CD8-positive, alpha-beta memory T cell (primary cell): ENCODE data around the gene EIPR1. TPM values are rescaled to one million over a fixed set of nuclear protein-coding genes. Genes with fewer than 3 reads are reported as not detected.
A peak's percentile ranks its signal among the peaks of the same experiment; 100 is the strongest.

Source experiments
- CTCF ChIA-PET: fragments of 350-600 bp; sonication (Branson Sonifier 250); formaldehyde crosslinking; loops from one replicate; lab custom pipeline; 2021; ENCODE audit warnings: antibody characterized with exemption; lab: Charles Lee
- POLR2A ChIA-PET: fragments of 350-600 bp; sonication (Branson Sonifier 250); formaldehyde crosslinking; loops from one replicate; lab custom pipeline; 2021; ENCODE audit warnings: antibody characterized with exemption; lab: Charles Lee
- DNase-seq, 5 donors: peaks; one replicate each; pipeline versions ENCODE4 v3.0.0 to v3.0.0-alpha.2; 2020 to 2022; ENCODE audit warnings: mixed read lengths in 1 of 5
- H3K27ac ChIP-seq: one replicate; pipeline ENCODE4 v1.7.0; 2013; ENCODE audit warnings: low read depth, mild to moderate bottlenecking, low read length, moderate library complexity
- H3K27me3 ChIP-seq: 2 replicates; pipeline ENCODE4 v1.7.0; 2013; ENCODE audit warnings: low read length, mild to moderate bottlenecking; ENCODE audit not compliant: insufficient read depth, poor library complexity, severe bottlenecking
- H3K36me3 ChIP-seq: 2 replicates; pipeline ENCODE4 v1.7.0; 2013; ENCODE audit warnings: mild to moderate bottlenecking, low read length, moderate library complexity; ENCODE audit not compliant: insufficient read depth
- H3K4me1 ChIP-seq: 2 replicates; pipeline ENCODE4 v1.7.0; 2013; ENCODE audit warnings: mild to moderate bottlenecking, low read length, moderate library complexity; ENCODE audit not compliant: insufficient read depth
- H3K4me3 ChIP-seq: 2 replicates; pipeline ENCODE4 v1.7.0; 2013; ENCODE audit warnings: mild to moderate bottlenecking, low read length
- H3K9me3 ChIP-seq: 2 replicates; pipeline ENCODE4 v1.7.0; 2013; ENCODE audit warnings: mild to moderate bottlenecking, low read length
- H3K27ac Mint-ChIP-seq, 8 donors: one replicate each; pipeline ENCODE4 v1.8.0; 2020 to 2021; ENCODE audit warnings: mixed read lengths in 8 of 8, mild to moderate bottlenecking in 6 of 8, inconsistent platforms in 3 of 8, moderate library complexity in 3 of 8
- H3K27me3 Mint-ChIP-seq, 2 donors: one replicate each; pipeline ENCODE4 v1.8.0; 2020 to 2021; ENCODE audit warnings: mixed read lengths in 2 of 2, mild to moderate bottlenecking in 1 of 2, moderate library complexity in 1 of 2
- H3K36me3 Mint-ChIP-seq, 3 donors: one replicate each; pipeline ENCODE4 v1.8.0; 2020 to 2021; ENCODE audit warnings: mixed read lengths in 3 of 3, inconsistent platforms in 1 of 3, mild to moderate bottlenecking in 1 of 3
- H3K4me1 Mint-ChIP-seq, 3 donors: one replicate each; pipeline ENCODE4 v1.8.0; 2020 to 2021; ENCODE audit warnings: mixed read lengths in 3 of 3, inconsistent platforms in 1 of 3, mild to moderate bottlenecking in 1 of 3
- H3K4me3 Mint-ChIP-seq, 7 donors: one replicate each; pipeline ENCODE4 v1.8.0; 2020 to 2021; ENCODE audit warnings: mixed read lengths in 7 of 7, mild to moderate bottlenecking in 6 of 7, moderate library complexity in 4 of 7, inconsistent platforms in 2 of 7
- H3K9me3 Mint-ChIP-seq, 5 donors: one replicate each; pipeline ENCODE4 v1.8.0; 2020 to 2022; ENCODE audit warnings: mixed read lengths in 5 of 5, mild to moderate bottlenecking in 3 of 5, moderate library complexity in 2 of 5, inconsistent platforms in 1 of 5
- polyA plus RNA-seq: library from polyadenylated mRNA; unstranded; fragments of 300-500 nt; fragmentation: Illumina TruSeq; gene quantifications from one replicate; pipeline ENCODE4 v1.2.3, GENCODE V29; 2021
- total RNA-seq, 2 experiments: library from RNA; stranded (reverse); gene quantifications; one replicate each; pipeline ENCODE4 v1.2.3, GENCODE V29; 2021

Gene EIPR1
- total and polyA plus RNA-seq, 3 experiments from 2014 or later, result 39.2 to 43.9 (median 41.6) TPM

GRCh38 chr2:3149441-3150217 lies 228.0 kb downstream of the EIPR1 start:
- no peak overlapping the region for H3K27ac ChIP-seq
- Mint-ChIP-seq H3K9me3 (peaks cover 0 to 7% (median 7%) of the 10 kb centered on the region in 5 donors), H3K4me3 (no peak overlapping the region), H3K27ac (no peak overlapping the region), H3K4me1 (no peaks in the 10 kb centered on the region), H3K36me3 (peaks cover 10 to 28% (median 16%) of the 10 kb centered on the region in 3 donors), H3K27me3 (no peaks in the 10 kb centered on the region)
- H3K36me3 ChIP-seq, result no peaks in the 10 kb centered on the region
- H3K9me3 ChIP-seq, result no peaks in the 10 kb centered on the region
- CTCF ChIA-PET, result no interaction called here
- H3K4me1 ChIP-seq, result no peaks in the 10 kb centered on the region
- POLR2A ChIA-PET, result no interaction called here
- no peaks in the 10 kb centered on the region for H3K27me3 ChIP-seq
- no peak overlapping the region for H3K4me3 ChIP-seq
- DNase-seq, result no peak

GRCh38 chr2:3148716-3149115 lies 228.9 kb downstream of the EIPR1 start:
- H3K4me3 ChIP-seq, result no peak overlapping the region
- H3K4me1 Mint-ChIP-seq, result no peaks in the 10 kb centered on the region
- ChIA-PET POLR2A (no interaction called here), CTCF (no interaction called here)
- no peak overlapping the region for H3K27ac Mint-ChIP-seq
- H3K27me3 Mint-ChIP-seq, result no peaks in the 10 kb centered on the region
- no peak overlapping the region for H3K4me3 Mint-ChIP-seq
- no peaks in the 10 kb centered on the region for H3K27me3 ChIP-seq
- no peak for DNase-seq
- no peaks in the 10 kb centered on the region for H3K4me1 ChIP-seq
- no peak overlapping the region for H3K27ac ChIP-seq
- H3K9me3 Mint-ChIP-seq, result peaks cover 0 to 7% (median 7%) of the 10 kb centered on the region in 5 donors
- H3K9me3 ChIP-seq, result no peaks in the 10 kb centered on the region
- H3K36me3 Mint-ChIP-seq, result peaks cover 10 to 28% (median 16%) of the 10 kb centered on the region in 3 donors
- H3K36me3 ChIP-seq, result no peaks in the 10 kb centered on the region

DNA sequence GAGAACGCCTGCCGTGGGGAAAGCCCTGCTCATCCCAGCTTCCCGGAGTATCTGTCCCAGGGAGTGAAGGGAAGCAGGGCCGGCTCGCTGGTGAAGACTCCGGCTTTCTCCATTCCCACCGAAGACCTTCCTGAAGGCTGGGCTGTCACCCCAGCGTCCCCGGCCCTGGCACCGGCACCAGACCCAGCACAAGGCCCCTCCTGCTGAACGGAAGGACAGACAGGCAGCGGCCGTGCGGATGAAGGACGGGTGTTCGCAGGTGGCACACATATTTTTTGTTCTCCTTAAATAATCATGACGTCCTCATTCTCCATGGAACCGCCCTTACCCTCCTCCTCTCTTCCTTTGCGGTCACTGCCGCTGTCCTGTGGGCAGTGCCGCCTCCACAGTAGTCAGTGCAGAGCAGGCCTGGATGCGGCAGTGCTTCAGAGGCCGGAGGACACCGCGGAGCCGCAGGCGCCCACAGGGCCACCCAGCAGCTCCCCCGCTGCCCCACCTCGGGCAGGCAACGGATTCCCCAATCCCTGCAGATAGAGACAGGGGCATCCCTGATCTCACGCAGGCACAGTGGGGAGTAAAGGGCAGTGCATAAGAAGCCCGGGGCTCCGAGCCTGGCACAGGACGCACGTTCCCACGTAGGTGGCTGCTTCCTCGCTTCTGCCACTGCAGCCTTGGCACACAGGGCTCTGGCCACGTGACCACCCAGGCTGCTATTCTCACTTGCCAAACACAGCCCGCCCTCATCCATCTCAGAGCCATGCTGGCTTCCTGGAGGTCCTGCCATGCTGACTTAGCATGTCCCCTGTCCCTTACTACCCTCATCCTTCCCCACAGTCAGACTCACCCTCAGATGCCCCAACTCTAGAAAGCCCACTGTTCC lies 229.7 kb downstream of the EIPR1 start:
- peaks cover 10 to 27% (median 16%) of the 10 kb centered on the region in 3 donors for H3K36me3 Mint-ChIP-seq
- no peak overlapping the region for H3K27ac Mint-ChIP-seq
- H3K27me3 ChIP-seq, result no peaks in the 10 kb centered on the region
- H3K27ac ChIP-seq, result no peak overlapping the region
- H3K36me3 ChIP-seq, result no peaks in the 10 kb centered on the region
- peaks cover 0 to 8% (median 7%) of the 10 kb centered on the region in 5 donors for H3K9me3 Mint-ChIP-seq
- H3K4me3 ChIP-seq, result no peak overlapping the region
- no peaks in the 10 kb centered on the region for H3K9me3 ChIP-seq
- ChIA-PET POLR2A (no interaction called here), CTCF (no interaction called here)
- no peak overlapping the region for H3K4me3 Mint-ChIP-seq
- no peaks in the 10 kb centered on the region for H3K4me1 Mint-ChIP-seq
- no peak for DNase-seq
- no peaks in the 10 kb centered on the region for H3K27me3 Mint-ChIP-seq
- H3K4me1 ChIP-seq, result no peaks in the 10 kb centered on the region

GRCh38 chr2:3146772-3147650 lies 230.6 kb downstream of the EIPR1 start:
- ChIA-PET POLR2A (no interaction called here), CTCF (no interaction called here)
- no peaks in the 10 kb centered on the region for H3K27me3 Mint-ChIP-seq
- Histone ChIP-seq H3K4me1 (no peaks in the 10 kb centered on the region), H3K4me3 (no peak overlapping the region), H3K27me3 (no peaks in the 10 kb centered on the region), H3K36me3 (no peaks in the 10 kb centered on the region), H3K27ac (no peak overlapping the region), H3K9me3 (no peaks in the 10 kb centered on the region)
- H3K4me1 Mint-ChIP-seq, result no peaks in the 10 kb centered on the region
- DNase-seq, result no peak
- H3K4me3 Mint-ChIP-seq, result no peak overlapping the region
- peaks cover 0 to 8% (median 5%) of the 10 kb centered on the region in 5 donors for H3K9me3 Mint-ChIP-seq
- H3K27ac Mint-ChIP-seq, result no peak overlapping the region
- H3K36me3 Mint-ChIP-seq, result peaks cover 4 to 18% (median 13%) of the 10 kb centered on the region in 3 donors

GRCh38 chr2:3146175-3146574 lies 231.4 kb downstream of the EIPR1 start:
- Mint-ChIP-seq H3K4me3 (no peak overlapping the region), H3K27ac (no peak overlapping the region), H3K27me3 (no peaks in the 10 kb centered on the region), H3K36me3 (peaks cover 2 to 10% (median 10%) of the 10 kb centered on the region in 3 donors), H3K9me3 (peaks cover 0 to 8% (median 2%) of the 10 kb centered on the region in 5 donors), H3K4me1 (no peaks in the 10 kb centered on the region)
- no peaks in the 10 kb centered on the region for H3K36me3 ChIP-seq
- no peaks in the 10 kb centered on the region for H3K4me1 ChIP-seq
- ChIA-PET POLR2A (no interaction called here), CTCF (no interaction called here)
- no peaks in the 10 kb centered on the region for H3K9me3 ChIP-seq
- H3K27ac ChIP-seq, result no peak overlapping the region
- H3K4me3 ChIP-seq, result no peak overlapping the region
- no peak for DNase-seq
- H3K27me3 ChIP-seq, result no peaks in the 10 kb centered on the region

- H3K4me1 Mint-ChIP-seq, result no peaks in the 10 kb centered on the region
- Histone ChIP-seq H3K27ac (no peak overlapping the region), H3K4me3 (no peak overlapping the region), H3K9me3 (no peaks in the 10 kb centered on the region), H3K36me3 (no peaks in the 10 kb centered on the region), H3K4me1 (no peaks in the 10 kb centered on the region), H3K27me3 (no peaks in the 10 kb centered on the region)
- no peak for DNase-seq
- H3K4me3 Mint-ChIP-seq, result no peak overlapping the region
- H3K27ac Mint-ChIP-seq, result no peak overlapping the region
- H3K9me3 Mint-ChIP-seq, result peaks cover 0 to 2% (median 0%) of the 10 kb centered on the region in 5 donors
- POLR2A ChIA-PET, result no interaction called here
- no peaks in the 10 kb centered on the region for H3K27me3 Mint-ChIP-seq
- CTCF ChIA-PET, result no interaction called here
- H3K36me3 Mint-ChIP-seq, result peaks cover 0 to 5% (median 4%) of the 10 kb centered on the region in 3 donors
These were observed 232.1 kb downstream of the EIPR1 start for GRCh38 chr2:3145471-3146021.

- peaks cover 0 to 1% (median under 1%) of the 10 kb centered on the region in 3 donors for H3K36me3 Mint-ChIP-seq
- H3K4me3 ChIP-seq, result no peak overlapping the region
- H3K9me3 Mint-ChIP-seq, result peaks cover 0 to 2% (median 0%) of the 10 kb centered on the region in 5 donors
- no peaks in the 10 kb centered on the region for H3K9me3 ChIP-seq
- POLR2A ChIA-PET, result no interaction called here
- H3K4me3 Mint-ChIP-seq, result no peak overlapping the region
- H3K27ac Mint-ChIP-seq, result peak overlapping the region in 1 of 8 donors; percentile 85
- CTCF ChIA-PET, result no interaction called here
- no peaks in the 10 kb centered on the region for H3K4me1 ChIP-seq
- H3K36me3 ChIP-seq, result no peaks in the 10 kb centered on the region
- no peaks in the 10 kb centered on the region for H3K27me3 Mint-ChIP-seq
- no peaks in the 10 kb centered on the region for H3K27me3 ChIP-seq
- no peak overlapping the region for H3K27ac ChIP-seq
- no peaks in the 10 kb centered on the region for H3K4me1 Mint-ChIP-seq
- DNase-seq, result no peak
These were observed 232.8 kb downstream of the EIPR1 start for GRCh38 chr2:3144856-3145255.
